Measurements from ENCODE around the gene SPG7.
A peak's percentile ranks its signal among the peaks of the same experiment; 100 is the strongest.

Gene SPG7

GRCh38 chr16:89478576-89479221 is 29.5 kb upstream of the SPG7 start (continued):
- TF ChIP-seq ATF2 (tag by site-specific recombination; IDR thresholded peaks at IDR 0.05; ENCODE audit: low read depth) = peak; percentile 34
- TF ChIP-seq ZNF692 (tag by site-specific recombination; IDR thresholded peaks at IDR 0.05) = peak; percentile 45
- no peak for TF ChIP-seq ZNF792 (tag by site-specific recombination; IDR thresholded peaks at IDR 0.05)
- peak; percentile 83 for TF ChIP-seq ZNF629 (tag by site-specific recombination; IDR thresholded peaks at IDR 0.05)
- no peak for TF ChIP-seq ZNF48 (tag by site-specific recombination; IDR thresholded peaks at IDR 0.05)
- TF ChIP-seq ZFP69B (tag by site-specific recombination; IDR thresholded peaks at IDR 0.05) = no peak
- peak; percentile 84 for TF ChIP-seq SCRT2 (tag by site-specific recombination; IDR thresholded peaks at IDR 0.05)
- 0 out of 2 replicates have a peak, but pooled peaks have one; percentile 12 for TF ChIP-seq BCL11A (tag by site-specific recombination; IDR thresholded peaks at IDR 0.05; ENCODE audit: low read depth)
- TF ChIP-seq PRDM1 (tag by site-specific recombination; IDR thresholded peaks at IDR 0.05) = peak; percentile 96
- TF ChIP-seq ZSCAN18 (tag by site-specific recombination; IDR thresholded peaks at IDR 0.05) = no peak
- TF ChIP-seq HOXC10 (CRISPR knock-in tag; IDR thresholded peaks at IDR 0.05) = no peak

- no peaks in the 10 kb centered on the region for H3K36me3 ChIP-seq (ENCODE audit: control insufficient read depth in 2 of 2, insufficient read depth in 1 of 2, low read length in 2 of 2)
- no peaks in the 10 kb centered on the region for H3K9me3 ChIP-seq (ENCODE audit: control insufficient read depth, insufficient read depth, low read depth, low read length)
- POLR2A ChIA-PET = no interaction called here
- H3K4me3 ChIP-seq (ENCODE audit: low read depth, low read length) = no peak overlapping the region
- peak; percentile 72 for TF ChIP-seq ZNF600 (tag by site-specific recombination; IDR thresholded peaks at IDR 0.05)
- TF ChIP-seq PRDM10 (tag by site-specific recombination; IDR thresholded peaks at IDR 0.05) = peak; percentile 32; the same call in 1 of the 2 replicates
- 0 out of 2 replicates have a peak, but pooled peaks have one; percentile 49 for TF ChIP-seq ZEB2 (tag by site-specific recombination; IDR thresholded peaks at IDR 0.05)
- 0 out of 2 replicates have a peak, but pooled peaks have one; percentile 16 for TF ChIP-seq ZBTB44 (tag by site-specific recombination; IDR thresholded peaks at IDR 0.05)
- peak; percentile 40; the same call in 1 of the 2 replicates for TF ChIP-seq ZNF692 (tag by site-specific recombination; IDR thresholded peaks at IDR 0.05)
- TF ChIP-seq SP7 (tag by site-specific recombination; IDR thresholded peaks at IDR 0.05) = no peak
- TF ChIP-seq ZBTB17 (tag by site-specific recombination; IDR thresholded peaks at IDR 0.05) = peak; percentile 60
- no peak for TF ChIP-seq ZNF10 (tag by site-specific recombination; IDR thresholded peaks at IDR 0.05)
- H3K4me1 ChIP-seq (ENCODE audit: control insufficient read depth, insufficient read depth, low read length) = peaks cover 50% of the 10 kb centered on the region
- H3K27ac ChIP-seq (ENCODE audit: extremely low read depth, low read depth, low read length) = peak overlapping the region; percentile 43
- CTCF ChIA-PET = interaction anchor here (0.7 kb wide), 1 partner anchor 10 kb away, joined by 4 read pairs; no protein-coding TSS in a partner anchor
Measured at GRCh38 chr16:89481356-89481955, 26.7 kb upstream of the SPG7 start.

Data from HEK293 (cell line).